Measurements from ENCODE around the gene ADCY9.
"Not testable (repeated sequence)": the region's sequence is repeated elsewhere in the genome, so short reads cannot be mapped to it uniquely, and the experiment has no call there.

The ADCY9 gene

GRCh38 chr16:4064950-4065352 is 51.3 kb downstream of the ADCY9 start:
- peak in 1 of 2 experiments; percentile 22 for DNase-seq

- DNase-seq = no peak
Measured at GRCh38 chr16:4062212-4062802, 53.9 kb downstream of the ADCY9 start.

- no peak for DNase-seq
Measured at GRCh38 chr16:4060823-4061222, 55.4 kb downstream of the ADCY9 start.

- DNase-seq = no peak
Measured at GRCh38 chr16:4060009-4060408, 56.2 kb downstream of the ADCY9 start.

GRCh38 chr16:4058386-4058785 is 57.9 kb downstream of the ADCY9 start:
- DNase-seq = no peak

- DNase-seq = no peak
Measured at GRCh38 chr16:4057439-4057877, 58.8 kb downstream of the ADCY9 start.

GRCh38 chr16:4056161-4057105 is 59.8 kb downstream of the ADCY9 start:
- no peak for DNase-seq

GRCh38 chr16:4055748-4056147 is 60.5 kb downstream of the ADCY9 start:
- no peak for DNase-seq

- peak; percentile 16 to 76 for DNase-seq
Measured at GRCh38 chr16:4053301-4053845, 62.9 kb downstream of the ADCY9 start.

- DNase-seq = peak in 1 of 2 experiments; percentile 29
Measured at GRCh38 chr16:4052801-4053293, 63.4 kb downstream of the ADCY9 start.

GRCh38 chr16:4052096-4052495 is 64.1 kb downstream of the ADCY9 start:
- no peak for DNase-seq

- DNase-seq = no peak
Measured at GRCh38 chr16:4051591-4051990, 64.7 kb downstream of the ADCY9 start.

- no peak for DNase-seq
Measured at GRCh38 chr16:4049031-4049430, 67.2 kb downstream of the ADCY9 start.

- DNase-seq = no peak
Measured at GRCh38 chr16:4048481-4048880, 67.8 kb downstream of the ADCY9 start.

GRCh38 chr16:4046221-4046620 is 70.0 kb downstream of the ADCY9 start:
- no peak for DNase-seq

GRCh38 chr16:4045561-4045960 is 70.7 kb downstream of the ADCY9 start:
- DNase-seq = not testable (repeated sequence)

- DNase-seq = no peak
Measured at GRCh38 chr16:4042581-4042980, 73.7 kb downstream of the ADCY9 start.

- DNase-seq = no peak
Measured at GRCh38 chr16:4038448-4038847, 77.8 kb downstream of the ADCY9 start.

- not testable (repeated sequence) for DNase-seq
Measured at GRCh38 chr16:4036952-4037351, 79.3 kb downstream of the ADCY9 start.

GRCh38 chr16:4034963-4035362 is 81.3 kb downstream of the ADCY9 start:
- no peak for DNase-seq

- no peak for DNase-seq
Measured at GRCh38 chr16:4033951-4034350, 82.3 kb downstream of the ADCY9 start.

GRCh38 chr16:4032768-4033167 is 83.5 kb downstream of the ADCY9 start:
- no peak for DNase-seq

- DNase-seq = no peak
Measured at GRCh38 chr16:4028144-4028543, 88.1 kb downstream of the ADCY9 start.

- no peak for DNase-seq
Measured at GRCh38 chr16:4026854-4027253, 89.4 kb downstream of the ADCY9 start.

Data from NCI-H526 (cell line).